Panc1 (cell line): ENCODE data around the gene KCNK5. TPM values are rescaled to one million over a fixed set of nuclear protein-coding genes. Genes with fewer than 3 reads are reported as not detected.

Experiments used
- ATAC-seq: fragments of 200-7000 bp; cut with Tn5 transposase; 2 replicates; pipeline ENCODE4 v1.9.1; 2020; ENCODE audit warnings: mild to moderate bottlenecking, moderate library complexity
- BruUV-seq: library from RNA; stranded (reverse); fragments of 400-500 nt; replicated peaks from 2 replicates; lab custom pipeline; 2021; lab: Mats Ljungman, UMichigan
- CTCF ChIA-PET: fragments of 300-600 bp; sonication (Branson Sonifier 250); formaldehyde crosslinking; loops from one replicate; lab custom pipeline; 2022; ENCODE audit warnings: antibody characterized with exemption; lab: Charles Lee
- POLR2A ChIA-PET: fragments of 300-600 bp; sonication (Branson Sonifier 250); formaldehyde crosslinking; loops from one replicate; lab custom pipeline; 2022; ENCODE audit warnings: antibody characterized with exemption; lab: Charles Lee
- DNase-seq: peaks from one replicate; pipeline ENCODE4 v3.0.0-alpha.2; 2010; ENCODE audit warnings: low read depth, low spot score
- H3K27ac ChIP-seq: 2 replicates; pipeline ENCODE4 v1.5.1; 2011; ENCODE audit warnings: mild to moderate bottlenecking, low read length, inconsistent platforms
- H3K27me3 ChIP-seq: fragments of 200-500 bp; sonication (Bioruptor generic); 2 replicates; pipeline ENCODE4 v1.6.0; 2014; ENCODE audit warnings: low read length, inconsistent platforms; ENCODE audit not compliant: control insufficient read depth, insufficient read depth
- H3K36me3 ChIP-seq: fragments of 200-500 bp; sonication (Bioruptor generic); 2 replicates; pipeline ENCODE4 v1.5.1; 2014; ENCODE audit warnings: inconsistent platforms, mild to moderate bottlenecking, low read length, moderate library complexity; ENCODE audit not compliant: control insufficient read depth, insufficient read depth
- H3K4me1 ChIP-seq: 2 replicates; pipeline ENCODE4 v1.5.1; 2011; ENCODE audit warnings: inconsistent platforms, mild to moderate bottlenecking, low read length, moderate library complexity; ENCODE audit not compliant: control insufficient read depth, insufficient read depth
- H3K4me3 ChIP-seq, 2 experiments: 2 replicates each; pipeline ENCODE4 v1.5.1; 2011 to 2012; ENCODE audit warnings: low read depth in 2 of 2, low read length in 2 of 2, mild to moderate bottlenecking in 2 of 2, inconsistent platforms in 1 of 2, moderate library complexity in 1 of 2
- H3K9me3 ChIP-seq: fragments of 200-500 bp; sonication (Bioruptor generic); 2 replicates; pipeline ENCODE4 v1.5.1; 2014; ENCODE audit warnings: low read depth, mild to moderate bottlenecking, inconsistent platforms, low read length, moderate library complexity; ENCODE audit not compliant: control insufficient read depth, insufficient read depth
- POLR2AphosphoS5 ChIP-seq: IDR thresholded peaks from 2 replicates; pipeline ENCODE4 v1.6.1; 2012; ENCODE audit warnings: mild to moderate bottlenecking, low read depth, low read length, moderate library complexity
- SIN3A ChIP-seq: IDR thresholded peaks from 2 replicates; pipeline ENCODE4 v1.6.1; 2012; ENCODE audit warnings: low read depth, mild to moderate bottlenecking, low read length, moderate library complexity, borderline replicate concordance; ENCODE audit not compliant: insufficient read depth
- TCF7L2 ChIP-seq: IDR thresholded peaks from 2 replicates; pipeline ENCODE4 v1.6.1; 2011; ENCODE audit warnings: mild to moderate bottlenecking, low read depth, low read length, inconsistent platforms
- in situ Hi-C: cut with HindIII; loops from 2 replicates; pipeline ENCODE4 v1.10.0; 2016; ENCODE audit warnings: low sequenced_read_pairs, low pct_unique_long_range_greater_than_20kb
- intact Hi-C: fragments of 100-400 bp; cut with micrococcal nuclease; formaldehyde crosslinking; loops from one replicate; pipeline ENCODE4 v1.10.0; 2022; ENCODE audit not compliant: unreplicated experiment
- total RNA-seq: library from RNA; stranded (reverse); gene quantifications from one replicate; pipeline ENCODE4 v1.2.1, GENCODE V29; 2021; ENCODE audit not compliant: unreplicated experiment
- TF ChIP-seq, protein P1 (sequence below), 2 experiments: IDR thresholded peaks; 2 replicates each; pipeline ENCODE4 v1.6.1; 2011 to 2012; ENCODE audit warnings: low read depth in 2 of 2, control low read depth in 1 of 2, low read length in 1 of 2, mild to moderate bottlenecking in 1 of 2, moderate library complexity in 1 of 2; ENCODE audit not compliant: insufficient read depth in 1 of 2
- TF ChIP-seq, protein P2 (sequence below): fragments of 450-650 bp; IDR thresholded peaks from 2 replicates; pipeline ENCODE4 v1.5.1; 2017; ENCODE audit warnings: mild to moderate bottlenecking

Gene KCNK5
- total RNA-seq, 1 experiment from 2014 or later: 0.77 TPM

GRCh38 chr6:39247667-39248194 is 18.5 kb upstream of the KCNK5 start:
- CTCF ChIA-PET: interaction anchor here (0.6 kb wide), 1 partner anchor 79 kb away, joined by 9 read pairs; no protein-coding TSS in a partner anchor
- intact Hi-C loops: loop anchor here (10.0 kb wide), 1 partner anchor 57 kb away; no protein-coding TSS in a partner anchor

DNA sequence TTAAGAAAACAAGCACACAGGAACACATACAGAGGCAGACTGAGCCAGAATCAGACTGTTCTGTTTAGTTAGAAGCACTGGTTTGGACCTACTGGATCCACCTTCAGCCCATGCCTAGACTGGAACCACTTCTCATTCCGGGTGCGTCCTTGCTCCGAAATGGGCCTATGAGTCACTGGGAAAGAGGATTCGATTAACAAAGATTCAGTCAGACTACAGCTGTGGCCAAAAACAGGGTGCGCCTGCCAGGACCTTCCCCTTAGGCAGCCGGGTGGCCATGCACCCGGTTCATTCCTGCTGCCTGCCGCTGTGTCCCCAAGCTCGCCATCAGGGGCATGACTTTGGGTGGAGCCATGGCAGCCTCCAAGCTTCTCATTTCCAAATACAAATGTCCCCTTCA is 14.5 kb upstream of the KCNK5 start:
- no TSS peak for BruUV-seq
- ChIA-PET POLR2A (no interaction called here), CTCF (no interaction called here)
- no peaks in the 10 kb centered on the region for H3K4me1 ChIP-seq
- DNase-seq: no peak
- H3K27ac ChIP-seq: no peak overlapping the region
- TF ChIP-seq, protein P1, sequence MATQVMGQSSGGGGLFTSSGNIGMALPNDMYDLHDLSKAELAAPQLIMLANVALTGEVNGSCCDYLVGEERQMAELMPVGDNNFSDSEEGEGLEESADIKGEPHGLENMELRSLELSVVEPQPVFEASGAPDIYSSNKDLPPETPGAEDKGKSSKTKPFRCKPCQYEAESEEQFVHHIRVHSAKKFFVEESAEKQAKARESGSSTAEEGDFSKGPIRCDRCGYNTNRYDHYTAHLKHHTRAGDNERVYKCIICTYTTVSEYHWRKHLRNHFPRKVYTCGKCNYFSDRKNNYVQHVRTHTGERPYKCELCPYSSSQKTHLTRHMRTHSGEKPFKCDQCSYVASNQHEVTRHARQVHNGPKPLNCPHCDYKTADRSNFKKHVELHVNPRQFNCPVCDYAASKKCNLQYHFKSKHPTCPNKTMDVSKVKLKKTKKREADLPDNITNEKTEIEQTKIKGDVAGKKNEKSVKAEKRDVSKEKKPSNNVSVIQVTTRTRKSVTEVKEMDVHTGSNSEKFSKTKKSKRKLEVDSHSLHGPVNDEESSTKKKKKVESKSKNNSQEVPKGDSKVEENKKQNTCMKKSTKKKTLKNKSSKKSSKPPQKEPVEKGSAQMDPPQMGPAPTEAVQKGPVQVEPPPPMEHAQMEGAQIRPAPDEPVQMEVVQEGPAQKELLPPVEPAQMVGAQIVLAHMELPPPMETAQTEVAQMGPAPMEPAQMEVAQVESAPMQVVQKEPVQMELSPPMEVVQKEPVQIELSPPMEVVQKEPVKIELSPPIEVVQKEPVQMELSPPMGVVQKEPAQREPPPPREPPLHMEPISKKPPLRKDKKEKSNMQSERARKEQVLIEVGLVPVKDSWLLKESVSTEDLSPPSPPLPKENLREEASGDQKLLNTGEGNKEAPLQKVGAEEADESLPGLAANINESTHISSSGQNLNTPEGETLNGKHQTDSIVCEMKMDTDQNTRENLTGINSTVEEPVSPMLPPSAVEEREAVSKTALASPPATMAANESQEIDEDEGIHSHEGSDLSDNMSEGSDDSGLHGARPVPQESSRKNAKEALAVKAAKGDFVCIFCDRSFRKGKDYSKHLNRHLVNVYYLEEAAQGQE (IDR thresholded peaks at IDR 0.05; ENCODE audit: insufficient read depth in 1 of 2, low read depth in 2 of 2, low read length in 1 of 2): no peak
- TF ChIP-seq TCF7L2: no peak
- ATAC-seq: no peak
- H3K36me3 ChIP-seq: no peaks in the 10 kb centered on the region
- in situ Hi-C loops (no loop called here), intact Hi-C loops (loop anchor here (10.0 kb wide), 1 partner anchor 61 kb away; no protein-coding TSS in a partner anchor)
- no peaks in the 10 kb centered on the region for H3K27me3 ChIP-seq
- no peaks in the 10 kb centered on the region for H3K9me3 ChIP-seq
- no peak overlapping the region for H3K4me3 ChIP-seq

More at GRCh38 chr6:39247667-39248194, 18.5 kb upstream of the KCNK5 start:
- POLR2A ChIA-PET: no interaction called here
- Histone ChIP-seq H3K27me3 (0 out of 2 replicates have a peak, but pooled peaks cover 2% of the 10 kb centered on the region), H3K36me3 (no peaks in the 10 kb centered on the region), H3K27ac (no peak overlapping the region), H3K4me3 (no peak overlapping the region), H3K9me3 (no peaks in the 10 kb centered on the region), H3K4me1 (no peaks in the 10 kb centered on the region)
- no peak for ATAC-seq
- in situ Hi-C loops: no loop called here
- TF ChIP-seq, protein P1 (IDR thresholded peaks at IDR 0.05; ENCODE audit: insufficient read depth in 1 of 2, low read depth in 2 of 2, low read length in 1 of 2): no peak
- no peak for DNase-seq
- no TSS peak for BruUV-seq

DNA sequence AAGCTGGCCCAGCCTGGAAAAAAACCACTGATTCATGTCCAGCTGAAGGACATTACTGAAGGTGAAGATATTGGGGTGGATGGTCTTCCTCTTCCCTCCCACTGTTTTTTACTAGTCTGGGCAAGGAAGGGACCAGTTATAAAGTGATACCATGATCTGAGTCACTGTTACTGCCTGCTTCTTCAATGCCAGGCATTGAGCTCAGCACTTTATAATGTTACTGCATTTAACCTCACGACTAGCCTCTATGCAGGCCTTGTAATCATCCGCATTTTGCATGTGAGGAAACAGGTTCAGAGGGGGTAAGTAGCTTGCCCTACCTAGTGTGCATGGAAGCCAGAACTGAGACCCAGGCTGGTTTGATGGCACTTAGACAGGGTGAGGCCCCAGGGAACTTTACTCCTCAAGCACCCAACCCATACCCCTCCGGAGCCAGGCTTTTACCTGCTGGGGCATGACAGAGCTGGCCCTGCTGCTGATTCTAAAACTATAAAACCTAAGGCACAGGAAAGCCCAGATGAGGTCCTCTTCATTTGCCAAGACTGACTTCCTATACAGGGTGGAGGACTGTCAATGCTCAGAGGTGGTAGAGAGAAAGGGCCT is 11.0 kb upstream of the KCNK5 start:
- no peaks in the 10 kb centered on the region for H3K4me1 ChIP-seq
- no peak overlapping the region for H3K27ac ChIP-seq
- H3K27me3 ChIP-seq: 0 out of 2 replicates have a peak, but pooled peaks cover 3% of the 10 kb centered on the region
- DNase-seq: no peak
- intact Hi-C loops (loop anchor here (10.0 kb wide), 1 partner anchor 65 kb away; no protein-coding TSS in a partner anchor), in situ Hi-C loops (no loop called here)
- H3K36me3 ChIP-seq: no peaks in the 10 kb centered on the region
- no peaks in the 10 kb centered on the region for H3K9me3 ChIP-seq
- POLR2A ChIA-PET: no interaction called here
- no peak for ATAC-seq
- TF ChIP-seq SIN3A (no peak), TCF7L2 (no peak), POLR2AphosphoS5 (no peak)
- TF ChIP-seq, protein P2, sequence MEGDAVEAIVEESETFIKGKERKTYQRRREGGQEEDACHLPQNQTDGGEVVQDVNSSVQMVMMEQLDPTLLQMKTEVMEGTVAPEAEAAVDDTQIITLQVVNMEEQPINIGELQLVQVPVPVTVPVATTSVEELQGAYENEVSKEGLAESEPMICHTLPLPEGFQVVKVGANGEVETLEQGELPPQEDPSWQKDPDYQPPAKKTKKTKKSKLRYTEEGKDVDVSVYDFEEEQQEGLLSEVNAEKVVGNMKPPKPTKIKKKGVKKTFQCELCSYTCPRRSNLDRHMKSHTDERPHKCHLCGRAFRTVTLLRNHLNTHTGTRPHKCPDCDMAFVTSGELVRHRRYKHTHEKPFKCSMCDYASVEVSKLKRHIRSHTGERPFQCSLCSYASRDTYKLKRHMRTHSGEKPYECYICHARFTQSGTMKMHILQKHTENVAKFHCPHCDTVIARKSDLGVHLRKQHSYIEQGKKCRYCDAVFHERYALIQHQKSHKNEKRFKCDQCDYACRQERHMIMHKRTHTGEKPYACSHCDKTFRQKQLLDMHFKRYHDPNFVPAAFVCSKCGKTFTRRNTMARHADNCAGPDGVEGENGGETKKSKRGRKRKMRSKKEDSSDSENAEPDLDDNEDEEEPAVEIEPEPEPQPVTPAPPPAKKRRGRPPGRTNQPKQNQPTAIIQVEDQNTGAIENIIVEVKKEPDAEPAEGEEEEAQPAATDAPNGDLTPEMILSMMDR: no peak
- TF ChIP-seq, protein P1 (IDR thresholded peaks at IDR 0.05; ENCODE audit: insufficient read depth in 1 of 2, low read depth in 2 of 2, low read length in 1 of 2): no peak
- no TSS peak for BruUV-seq
- CTCF ChIA-PET: interaction anchor here (0.6 to 0.7 kb wide), 2 partner anchors 175 to 267 kb away, joined by 3 to 8 read pairs; no protein-coding TSS in a partner anchor
- no peak overlapping the region for H3K4me3 ChIP-seq
